PC-9 (cell line): ENCODE measurements around the gene ENG. TPM values are rescaled to one million over a fixed set of nuclear protein-coding genes. Genes with fewer than 3 reads are reported as not detected.

ENCODE experiments used
- BruUV-seq: library from RNA; stranded (reverse); fragments of 400-500 nt; replicated peaks from 2 replicates; lab custom pipeline; 2021; lab: Mats Ljungman, UMichigan
- CTCF ChIA-PET: fragments of 300-600 bp; sonication (Branson Sonifier 250); formaldehyde crosslinking; loops from one replicate; lab custom pipeline; 2022; ENCODE audit warnings: antibody characterized with exemption; lab: Charles Lee
- POLR2A ChIA-PET: fragments of 300-600 bp; sonication (Branson Sonifier 250); formaldehyde crosslinking; loops from one replicate; lab custom pipeline; 2022; ENCODE audit warnings: antibody characterized with exemption; ENCODE audit not compliant: unreplicated experiment; lab: Charles Lee
- DNase-seq, 2 experiments: peaks; one replicate each; pipeline versions ENCODE4 v3.0.0 to v3.0.0-alpha.2; 2015 to 2022; ENCODE audit warnings: mixed read lengths in 1 of 2
- H2AFZ ChIP-seq: fragments of 200-600 bp; sonication (generic); 2 replicates; pipeline ENCODE4 v1.8.1; 2017; ENCODE audit warnings: antibody characterized with exemption
- H3F3A ChIP-seq: fragments of 200-600 bp; sonication (generic); 2 replicates; pipeline ENCODE4 v1.8.1; 2017; ENCODE audit warnings: antibody characterized with exemption, mild to moderate bottlenecking, low read depth; ENCODE audit not compliant: insufficient read depth
- H3K27ac ChIP-seq: fragments of 200-600 bp; sonication (generic); 2 replicates; pipeline ENCODE4 v1.6.1; 2016; ENCODE audit warnings: mixed run types
- H3K27me3 ChIP-seq: fragments of 200-600 bp; sonication (generic); 2 replicates; pipeline ENCODE4 v1.6.1; 2016; ENCODE audit warnings: low read depth, mixed run types; ENCODE audit not compliant: insufficient read depth
- H3K36me3 ChIP-seq: fragments of 200-600 bp; sonication (generic); 2 replicates; pipeline ENCODE4 v1.6.1; 2016; ENCODE audit warnings: low read depth, mixed run types
- H3K4me1 ChIP-seq: fragments of 200-600 bp; sonication (generic); replicated peaks from 2 replicates; pipeline ENCODE4 v1.6.1; 2016; ENCODE audit warnings: mixed run types; ENCODE audit not compliant: insufficient read depth
- H3K4me2 ChIP-seq: fragments of 200-600 bp; sonication (generic); 2 replicates; pipeline ENCODE4 v1.6.1; 2017; ENCODE audit warnings: mixed run types
- H3K4me3 ChIP-seq: fragments of 200-600 bp; sonication (generic); 2 replicates; pipeline ENCODE4 v1.6.1; 2016; ENCODE audit warnings: mixed run types
- H3K79me2 ChIP-seq: fragments of 200-600 bp; sonication (generic); 2 replicates; pipeline ENCODE4 v1.6.1; 2017; ENCODE audit warnings: low read depth, mixed run types
- H3K9me2 ChIP-seq: fragments of 200-600 bp; sonication (generic); 2 replicates; pipeline ENCODE4 v1.8.1; 2017; ENCODE audit warnings: mild to moderate bottlenecking; ENCODE audit not compliant: insufficient read depth
- H3K9me3 ChIP-seq: fragments of 200-600 bp; sonication (generic); 2 replicates; pipeline ENCODE4 v1.8.1; 2016; ENCODE audit warnings: low read depth; ENCODE audit not compliant: insufficient read depth
- H4K20me1 ChIP-seq: fragments of 200-600 bp; sonication (generic); 2 replicates; pipeline ENCODE4 v1.8.1; 2017; ENCODE audit not compliant: insufficient read depth
- CTCF ChIP-seq: fragments of 200-600 bp; sonication (generic); conservative IDR thresholded peaks from 2 replicates; pipeline ENCODE4 v1.6.1; 2017; ENCODE audit warnings: mixed run types, antibody characterized with exemption, mild to moderate bottlenecking, moderate library complexity
- EZH2 ChIP-seq: fragments of 200-600 bp; sonication (generic); IDR thresholded peaks from 2 replicates; pipeline ENCODE4 v1.8.0; 2017; ENCODE audit warnings: antibody characterized with exemption, low read depth
- intact Hi-C: fragments of 100-400 bp; cut with micrococcal nuclease; formaldehyde crosslinking; loops from one replicate; pipeline ENCODE4 v1.10.0; 2022; ENCODE audit not compliant: unreplicated experiment
- total RNA-seq: library from RNA; stranded (reverse); gene quantifications from 2 replicates; pipeline ENCODE4 v1.2.3, GENCODE V29; 2021

The ENG gene
- total RNA-seq, 1 experiment from 2014 or later: 23.1 TPM

DNA sequence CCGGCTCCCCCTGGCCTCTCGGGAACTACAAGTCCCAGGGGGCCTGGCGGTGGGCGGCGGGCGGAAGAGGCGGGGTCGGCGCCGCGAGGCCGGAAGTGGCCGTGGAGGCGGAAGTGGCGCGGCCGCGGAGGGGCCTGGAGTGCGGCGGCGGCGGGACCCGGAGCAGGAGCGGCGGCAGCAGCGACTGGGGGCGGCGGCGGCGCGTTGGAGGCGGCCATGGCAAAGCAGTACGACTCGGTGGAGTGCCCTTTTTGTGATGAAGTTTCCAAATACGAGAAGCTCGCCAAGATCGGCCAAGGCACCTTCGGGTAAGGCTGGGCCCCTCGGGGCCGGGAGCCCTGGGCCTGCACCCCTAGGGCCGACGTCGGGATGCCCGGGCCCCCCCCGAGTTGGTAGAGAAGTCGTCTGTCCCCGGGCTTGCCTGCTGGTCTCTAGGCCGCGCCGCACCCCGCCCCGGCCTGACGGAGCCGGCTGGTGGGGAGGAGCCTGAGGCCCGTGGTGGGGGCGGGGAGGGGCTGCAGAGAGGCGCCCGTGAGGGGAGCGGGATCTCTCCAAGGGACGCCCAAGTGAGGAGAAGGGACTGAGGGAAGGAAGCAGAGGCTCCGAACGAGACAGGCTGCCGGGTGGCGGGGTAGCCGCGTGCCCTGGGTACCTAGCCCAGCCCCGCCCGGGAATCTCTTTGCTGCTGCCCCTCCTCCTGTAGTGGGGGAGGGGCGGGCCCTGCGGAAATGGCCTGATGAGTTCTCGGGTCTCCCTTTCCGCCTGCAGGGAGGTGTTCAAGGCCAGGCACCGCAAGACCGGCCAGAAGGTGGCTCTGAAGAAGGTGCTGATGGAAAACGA, 68.3 kb downstream of the ENG start, which contains the start of gene CDK9:
Gene CDK9 (plus strand): TSS at position 102 of the 840 bp plus-strand sequence. CDS start 115 bp downstream, at position 217.
- H3K36me3 ChIP-seq: peaks cover 30% of the 10 kb centered on the region
- H3K27me3 ChIP-seq: no peaks in the 10 kb centered on the region
- peaks cover 34% of the 10 kb centered on the region for H3F3A ChIP-seq
- CTCF ChIA-PET: interaction anchor here (0.6 to 0.9 kb wide), 8 partner anchors 51 to 343 kb away, joined by 3 to 9 read pairs (median 6); partner anchors contain the start of genes ENG and TOR2A
- no peaks in the 10 kb centered on the region for H3K9me2 ChIP-seq
- H3K27ac ChIP-seq: peak within 1 kb of the TSS; percentile 72
- peak within 1 kb of the TSS; percentile 73 for H3K4me2 ChIP-seq
- no peak for TF ChIP-seq EZH2
- no peak for TF ChIP-seq CTCF
- intact Hi-C loops: loop anchor here (1.0 to 5.0 kb wide), 6 partner anchors 17 to 195 kb away; partner anchors contain the start of genes ST6GALNAC4 and TOR2A
- H3K9me3 ChIP-seq: no peaks in the 10 kb centered on the region
- H3K4me3 ChIP-seq: peak within 1 kb of the TSS; percentile 99
- POLR2A ChIA-PET: interaction anchor here (0.6 to 1.6 kb wide), 6 partner anchors 15 to 208 kb away, joined by 3 to 23 read pairs (median 5); partner anchors contain the start of gene FPGS
- BruUV-seq: TSS peak; percentile 45
- DNase-seq: peak; percentile 66 to 95
- H3K79me2 ChIP-seq: peaks cover 46% of the 10 kb centered on the region
- peak within 1 kb of the TSS; percentile 77 for H2AFZ ChIP-seq
- peaks cover 8% of the 10 kb centered on the region for H3K4me1 ChIP-seq
- H4K20me1 ChIP-seq: peaks cover 50% of the 10 kb centered on the region

DNA sequence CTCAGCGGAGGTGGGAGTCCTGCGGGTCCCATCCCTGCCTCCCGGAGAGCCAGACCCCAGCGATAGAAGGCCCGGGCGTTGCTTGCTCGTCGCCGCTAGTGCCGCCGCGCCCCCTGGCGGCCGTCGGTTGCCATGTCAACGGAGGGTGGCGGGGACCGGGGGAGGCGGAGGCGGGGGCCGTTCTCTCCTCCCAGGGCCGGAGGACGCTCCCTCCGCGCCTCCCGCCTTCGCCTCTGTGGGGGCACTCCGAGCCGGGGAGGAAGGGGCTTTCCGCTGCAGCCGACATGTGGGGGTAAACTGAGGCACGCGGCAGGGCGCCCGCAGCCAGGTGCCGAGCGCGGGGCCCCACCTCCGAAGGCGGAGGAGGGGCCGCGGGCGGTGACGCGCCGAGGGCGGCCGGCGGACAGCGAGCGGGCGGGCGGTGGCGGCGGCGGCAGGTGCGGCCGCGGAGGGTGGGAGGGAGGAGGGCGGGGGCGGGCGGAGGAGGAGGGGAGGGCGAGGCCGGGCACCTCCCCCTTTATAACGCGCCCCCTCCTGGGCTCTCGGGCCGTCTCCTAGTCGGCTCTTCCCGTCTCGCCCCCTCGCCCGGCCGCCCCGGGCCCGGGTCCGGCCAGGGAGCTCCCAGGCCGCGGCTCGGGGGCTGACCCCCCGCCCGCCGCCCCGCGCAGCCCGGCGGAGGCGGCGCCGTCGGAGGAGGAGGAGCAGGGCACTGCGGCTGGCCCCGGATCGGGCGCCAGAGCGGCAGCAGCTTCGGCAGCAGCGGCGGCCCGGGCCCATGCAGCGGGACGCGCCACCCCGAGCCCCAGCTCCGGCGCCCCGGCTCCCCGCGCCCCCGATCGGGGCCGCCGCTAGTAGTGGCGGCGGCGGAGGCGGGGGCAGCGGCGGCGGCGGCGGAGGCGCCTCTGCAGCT, 69.2 kb downstream of the ENG start:
- ChIA-PET POLR2A (interaction anchor here (0.6 to 1.6 kb wide), 6 partner anchors 14 to 207 kb away, joined by 3 to 23 read pairs (median 5); partner anchors contain the start of gene FPGS), CTCF (interaction anchor here (0.6 to 1.4 kb wide), 10 partner anchors 14 to 343 kb away, joined by 3 to 9 read pairs (median 4); partner anchors contain the start of genes ENG and TOR2A)
- peaks cover 28% of the 10 kb centered on the region for H3K36me3 ChIP-seq
- H4K20me1 ChIP-seq: peaks cover 41% of the 10 kb centered on the region
- H2AFZ ChIP-seq: peak overlapping the region; percentile 74; the same call in 1 of the 2 replicates
- peak overlapping the region; percentile 99 for H3K4me3 ChIP-seq
- H3K9me2 ChIP-seq: no peaks in the 10 kb centered on the region
- intact Hi-C loops: loop anchor here (1.0 to 5.0 kb wide), 4 partner anchors 45 to 194 kb away; partner anchors contain the start of genes ST6GALNAC4 and TOR2A
- peaks cover 44% of the 10 kb centered on the region for H3K79me2 ChIP-seq
- peak; percentile 47 to 91 for DNase-seq
- H3K27me3 ChIP-seq: no peaks in the 10 kb centered on the region
- peaks cover 25% of the 10 kb centered on the region for H3F3A ChIP-seq
- peaks cover 8% of the 10 kb centered on the region for H3K4me1 ChIP-seq
- peak overlapping the region; percentile 63 for H3K4me2 ChIP-seq
- TSS peak; percentile 40 for BruUV-seq
- peak; percentile 94 for TF ChIP-seq CTCF
- no peak for TF ChIP-seq EZH2
- H3K9me3 ChIP-seq: no peaks in the 10 kb centered on the region
- no peak overlapping the region for H3K27ac ChIP-seq
